ENCODE measurements around the gene TNFSF8. TPM values are rescaled to one million over a fixed set of nuclear protein-coding genes. Genes with fewer than 3 reads are reported as not detected.

The TNFSF8 gene
- 10 to 100 TPM; 30.3 to 34.5 TPM for total RNA-seq

DNA sequence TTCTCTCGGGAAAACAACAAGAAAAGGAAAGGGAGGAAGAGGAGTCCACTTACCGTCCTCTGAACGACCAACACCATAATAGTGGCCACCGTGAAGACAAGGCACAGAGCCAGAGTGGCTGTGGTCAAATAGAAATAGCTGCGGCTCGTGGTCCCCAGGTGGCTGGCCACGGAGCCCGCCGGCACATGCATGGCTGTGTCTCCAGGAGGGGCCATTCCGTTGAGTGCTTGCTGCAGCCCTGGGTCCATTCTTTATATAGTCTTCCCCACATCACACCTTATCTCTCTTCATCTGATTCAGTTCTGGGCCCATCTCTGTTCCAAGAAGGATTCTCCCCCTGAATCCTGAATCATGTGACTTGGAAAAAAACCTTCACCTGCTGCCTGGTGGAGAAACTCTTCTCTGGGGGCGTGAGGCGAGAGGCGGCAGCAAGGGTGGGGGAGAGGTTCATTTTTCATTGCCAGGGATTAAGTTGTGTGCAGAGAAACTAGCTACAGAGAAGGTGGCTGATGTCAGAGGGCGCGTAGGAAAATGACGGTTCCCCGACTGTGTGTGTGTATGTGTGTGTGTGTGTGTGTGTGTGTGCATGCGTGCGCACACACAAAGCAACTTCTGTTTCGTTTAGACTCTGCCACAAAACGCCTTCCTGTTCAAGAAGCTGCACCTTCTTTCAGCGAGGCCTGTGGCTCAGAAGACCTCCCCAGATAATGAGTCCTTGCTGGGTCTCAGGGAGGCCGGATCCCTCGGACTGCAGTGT lies at the start of gene TNFSF8:
Gene TNFSF8 (minus strand): TSS at position 536 of the 757 bp plus-strand sequence. CDS start 288 bp downstream, at position 248.
- Mint-ChIP-seq H3K4me3 (peak within 1 kb of the TSS; percentile 93), H3K27ac (peak within 1 kb of the TSS; percentile 98), H3K9me3 (ENCODE audit: low read depth) (no peaks in the 10 kb centered on the region), H3K27me3 (peaks cover 2% of the 10 kb centered on the region), H3K36me3 (peaks cover 36% of the 10 kb centered on the region), H3K4me1 (peaks cover 42% of the 10 kb centered on the region)
- DNase-seq: peak; percentile 91
- CTCF ChIA-PET: interaction anchor here (0.7 to 4.3 kb wide), 14 partner anchors 12 to 248 kb away, joined by 3 to 29 read pairs (median 6); partner anchors contain the start of gene TEX48
- ATAC-seq: peak; percentile 82

DNA sequence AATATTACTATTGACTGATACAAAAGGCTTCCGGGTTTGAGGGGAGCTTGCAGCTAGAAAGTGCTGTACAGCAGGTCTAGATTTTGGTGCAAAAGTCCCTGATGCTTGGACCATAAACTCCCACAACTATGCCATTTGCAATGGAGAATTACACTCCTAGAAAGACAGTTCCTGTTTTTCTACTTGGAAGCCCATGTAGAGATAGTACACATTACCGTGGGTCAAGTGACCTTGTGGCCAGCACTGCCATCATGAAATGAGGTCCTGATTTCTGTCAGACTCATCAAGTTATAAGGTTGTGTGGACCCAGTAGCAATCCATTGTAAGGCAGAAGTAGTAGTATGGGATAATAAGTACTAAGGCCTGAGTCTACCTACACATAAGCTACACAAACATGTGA lies 42.8 kb upstream of the TNFSF8 start:
- peaks cover 2% of the 10 kb centered on the region for H3K36me3 Mint-ChIP-seq
- peaks cover 4% of the 10 kb centered on the region for H3K4me1 Mint-ChIP-seq
- no peak overlapping the region for H3K27ac Mint-ChIP-seq
- CTCF ChIA-PET: no interaction called here
- no peaks in the 10 kb centered on the region for H3K9me3 Mint-ChIP-seq (ENCODE audit: low read depth)
- ATAC-seq (no peak), DNase-seq (no peak)
- no peak overlapping the region for H3K4me3 Mint-ChIP-seq
- no peaks in the 10 kb centered on the region for H3K27me3 Mint-ChIP-seq

DNA sequence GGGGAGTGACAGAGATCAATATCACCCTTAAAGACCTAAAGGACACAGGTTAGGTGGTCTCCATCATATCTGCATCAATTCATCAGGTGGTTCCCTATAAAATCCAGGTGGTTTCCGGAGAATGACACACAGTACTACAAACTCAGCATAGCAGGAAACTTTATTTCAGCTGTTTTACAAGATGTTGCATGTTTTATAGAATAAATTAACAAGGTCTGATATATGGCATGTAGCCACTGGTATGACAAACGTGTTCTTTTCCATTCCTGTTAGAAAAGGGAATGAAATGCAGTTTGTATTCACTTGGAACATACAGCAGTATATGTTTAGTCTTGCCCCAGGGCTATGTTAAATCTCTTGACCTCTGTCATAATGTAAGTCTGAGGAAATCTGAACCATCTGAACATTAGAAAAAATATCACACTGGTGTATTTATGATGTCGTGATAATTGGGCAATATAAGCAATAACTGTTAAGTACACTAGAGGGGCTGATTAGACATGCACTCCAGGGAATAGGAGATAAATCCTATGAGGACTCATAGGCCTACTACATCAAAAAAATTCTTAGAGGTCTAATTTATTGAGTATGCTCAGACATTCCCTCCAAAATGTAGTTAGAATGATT lies 42.2 kb upstream of the TNFSF8 start:
- H3K27me3 Mint-ChIP-seq: no peaks in the 10 kb centered on the region
- CTCF ChIA-PET: interaction anchor here (1.2 to 1.6 kb wide), 2 partner anchors 8 to 24 kb away, joined by 3 to 4 read pairs; no protein-coding TSS in a partner anchor
- no peak for ATAC-seq

DNA sequence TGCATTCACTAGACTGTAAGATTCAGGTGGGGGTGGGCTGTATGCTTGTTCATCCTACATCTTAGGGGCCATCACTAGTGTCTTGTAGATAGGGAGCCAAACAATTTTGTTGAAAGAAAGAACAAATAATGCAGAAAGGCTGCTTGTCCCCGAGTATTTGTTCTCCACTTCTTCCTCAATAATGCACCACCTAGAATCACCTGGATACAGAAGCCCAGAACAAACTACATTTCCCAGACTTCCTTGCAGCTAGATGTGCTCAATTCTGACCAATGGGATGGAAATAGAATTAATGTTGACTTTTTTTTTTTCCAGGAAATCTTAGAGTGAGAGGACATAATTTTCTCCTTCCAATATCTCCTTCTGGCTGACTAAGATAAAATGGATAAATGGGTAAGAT lies 38.9 kb upstream of the TNFSF8 start:
- peaks cover 4% of the 10 kb centered on the region for H3K4me1 Mint-ChIP-seq
- ATAC-seq (no peak), DNase-seq (no peak)
- H3K27ac Mint-ChIP-seq: no peak overlapping the region
- peaks cover 5% of the 10 kb centered on the region for H3K9me3 Mint-ChIP-seq (ENCODE audit: low read depth)
- H3K36me3 Mint-ChIP-seq: peaks cover 4% of the 10 kb centered on the region
- CTCF ChIA-PET: no interaction called here
- no peak overlapping the region for H3K4me3 Mint-ChIP-seq
- no peaks in the 10 kb centered on the region for H3K27me3 Mint-ChIP-seq

More for the DNA sequence above, 42.2 kb upstream of the TNFSF8 start:
- Mint-ChIP-seq H3K27ac (no peak overlapping the region), H3K4me1 (peaks cover 4% of the 10 kb centered on the region), H3K36me3 (peaks cover 2% of the 10 kb centered on the region), H3K9me3 (ENCODE audit: low read depth) (no peaks in the 10 kb centered on the region), H3K4me3 (no peak overlapping the region)
- DNase-seq: no peak

- no peak overlapping the region for H3K4me3 Mint-ChIP-seq
These were observed 38.3 kb upstream of the TNFSF8 start for GRCh38 chr9:114968671-114969070.

DNA sequence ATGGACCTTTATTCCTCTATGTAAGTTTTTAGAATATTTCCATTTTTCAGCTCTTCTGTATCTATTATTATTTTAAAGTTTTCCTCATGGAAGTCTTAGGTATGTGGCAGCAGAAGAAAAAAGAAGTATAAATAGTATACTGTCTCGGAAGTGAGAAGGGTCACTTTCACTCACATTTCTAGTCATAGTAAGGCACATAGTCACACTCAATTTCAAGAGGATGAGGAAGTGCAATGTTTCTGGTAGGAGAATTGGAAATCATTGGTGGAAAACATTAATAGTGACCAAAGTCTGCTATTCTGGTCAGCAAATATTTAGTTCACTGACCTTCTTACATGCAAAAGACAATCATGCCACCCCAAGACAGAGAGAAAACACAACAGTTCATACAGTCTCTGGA lies 35.2 kb upstream of the TNFSF8 start:
- CTCF ChIA-PET: no interaction called here

More at GRCh38 chr9:114968671-114969070, 38.3 kb upstream of the TNFSF8 start:
- peaks cover 6% of the 10 kb centered on the region for H3K36me3 Mint-ChIP-seq
- H3K27me3 Mint-ChIP-seq: no peaks in the 10 kb centered on the region
- H3K9me3 Mint-ChIP-seq (ENCODE audit: low read depth): peaks cover 7% of the 10 kb centered on the region
- CTCF ChIA-PET: interaction anchor here (0.5 kb wide), 1 partner anchor 226 kb away, joined by 3 read pairs; no protein-coding TSS in a partner anchor
- DNase-seq (no peak), ATAC-seq (no peak)
- peaks cover 4% of the 10 kb centered on the region for H3K4me1 Mint-ChIP-seq
- H3K27ac Mint-ChIP-seq: no peak overlapping the region

DNA sequence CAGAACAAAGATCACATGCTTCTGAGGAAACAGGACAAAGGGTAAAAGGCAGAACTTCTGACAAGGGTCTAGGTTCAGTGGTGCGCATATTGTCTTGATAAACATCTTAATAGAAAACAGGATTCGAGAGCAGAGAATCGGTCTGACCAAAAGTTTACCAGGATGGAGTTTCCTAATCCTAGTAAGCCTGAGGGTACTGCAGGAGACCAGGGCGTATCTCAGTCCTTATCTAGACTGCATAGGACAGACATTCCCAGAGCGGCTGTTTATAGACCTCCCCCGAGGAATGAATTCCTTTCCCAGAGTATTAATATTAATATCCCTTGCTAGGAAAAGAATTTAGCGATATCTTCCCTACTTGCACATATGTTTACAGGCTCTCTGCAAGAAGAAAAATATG lies 32.4 kb upstream of the TNFSF8 start:
- Mint-ChIP-seq H3K27ac (no peak overlapping the region), H3K36me3 (peaks cover 46% of the 10 kb centered on the region), H3K27me3 (peaks cover 4% of the 10 kb centered on the region), H3K4me3 (no peak overlapping the region), H3K9me3 (ENCODE audit: low read depth) (peaks cover 32% of the 10 kb centered on the region), H3K4me1 (peaks cover 20% of the 10 kb centered on the region)
- no peak for ATAC-seq
- CTCF ChIA-PET: no interaction called here
- DNase-seq: no peak

More for the DNA sequence above, 35.2 kb upstream of the TNFSF8 start:
- peaks cover 4% of the 10 kb centered on the region for H3K4me1 Mint-ChIP-seq
- H3K36me3 Mint-ChIP-seq: peaks cover 26% of the 10 kb centered on the region
- no peaks in the 10 kb centered on the region for H3K27me3 Mint-ChIP-seq
- DNase-seq: no peak
- no peak overlapping the region for H3K4me3 Mint-ChIP-seq
- ATAC-seq: no peak
- peaks cover 18% of the 10 kb centered on the region for H3K9me3 Mint-ChIP-seq (ENCODE audit: low read depth)
- H3K27ac Mint-ChIP-seq: no peak overlapping the region

- H3K9me3 Mint-ChIP-seq (ENCODE audit: low read depth): peaks cover 29% of the 10 kb centered on the region
- peaks cover 33% of the 10 kb centered on the region for H3K4me1 Mint-ChIP-seq
- ATAC-seq (no peak), DNase-seq (no peak)
- CTCF ChIA-PET: interaction anchor here (0.9 to 1.9 kb wide), 5 partner anchors 10 to 279 kb away, joined by 3 to 7 read pairs (median 3); partner anchors contain the start of gene TEX48
- peaks cover 50% of the 10 kb centered on the region for H3K36me3 Mint-ChIP-seq
- no peak overlapping the region for H3K4me3 Mint-ChIP-seq
- no peak overlapping the region for H3K27ac Mint-ChIP-seq
- H3K27me3 Mint-ChIP-seq: peaks cover 11% of the 10 kb centered on the region
These were observed 29.9 kb upstream of the TNFSF8 start for GRCh38 chr9:114960276-114960675.

- no peak overlapping the region for H3K4me3 Mint-ChIP-seq
- peak overlapping the region; percentile 45 for H3K27ac Mint-ChIP-seq
- H3K36me3 Mint-ChIP-seq: peaks cover 46% of the 10 kb centered on the region
- CTCF ChIA-PET: no interaction called here
- H3K9me3 Mint-ChIP-seq (ENCODE audit: low read depth): peaks cover 26% of the 10 kb centered on the region
- no peak for ATAC-seq
- no peak for DNase-seq
- H3K4me1 Mint-ChIP-seq: peaks cover 35% of the 10 kb centered on the region
- peaks cover 15% of the 10 kb centered on the region for H3K27me3 Mint-ChIP-seq
These were observed 28.4 kb upstream of the TNFSF8 start for GRCh38 chr9:114958844-114959235.

GRCh38 chr9:114958021-114958843 lies 27.8 kb upstream of the TNFSF8 start:
- Mint-ChIP-seq H3K27ac (peak overlapping the region; percentile 86), H3K36me3 (peaks cover 44% of the 10 kb centered on the region), H3K9me3 (ENCODE audit: low read depth) (peaks cover 24% of the 10 kb centered on the region), H3K4me3 (peak overlapping the region; percentile 61), H3K27me3 (peaks cover 15% of the 10 kb centered on the region), H3K4me1 (peaks cover 35% of the 10 kb centered on the region)
- peak; percentile 94 for ATAC-seq
- CTCF ChIA-PET: interaction anchor here (1.2 to 1.4 kb wide), 2 partner anchors 51 to 276 kb away, joined by 3 read pairs; partner anchors contain the start of gene TEX48
- DNase-seq: peak; percentile 74

- ATAC-seq: peak; percentile 28
- Mint-ChIP-seq H3K9me3 (ENCODE audit: low read depth) (peaks cover 22% of the 10 kb centered on the region), H3K36me3 (peaks cover 39% of the 10 kb centered on the region), H3K4me3 (peak overlapping the region; percentile 61), H3K27ac (peak overlapping the region; percentile 86), H3K27me3 (peaks cover 15% of the 10 kb centered on the region), H3K4me1 (peaks cover 35% of the 10 kb centered on the region)
- CTCF ChIA-PET: interaction anchor here (1.2 to 1.4 kb wide), 2 partner anchors 51 to 275 kb away, joined by 3 read pairs; partner anchors contain the start of gene TEX48
- DNase-seq: no peak
These were observed 27.2 kb upstream of the TNFSF8 start for GRCh38 chr9:114957558-114957957.

- Mint-ChIP-seq H3K27ac (no peak overlapping the region), H3K4me1 (peaks cover 35% of the 10 kb centered on the region), H3K36me3 (peaks cover 20% of the 10 kb centered on the region), H3K27me3 (peaks cover 25% of the 10 kb centered on the region), H3K4me3 (no peak overlapping the region), H3K9me3 (ENCODE audit: low read depth) (peaks cover 12% of the 10 kb centered on the region)
- ATAC-seq (no peak), DNase-seq (no peak)
- CTCF ChIA-PET: interaction anchor here (1.2 kb wide), 1 partner anchor 20 kb away, joined by 3 read pairs; no protein-coding TSS in a partner anchor
These were observed 24.7 kb upstream of the TNFSF8 start for GRCh38 chr9:114954956-114955582.
